Activated CD4-positive, CD25-positive, alpha-beta regulatory T cell (primary cell): Measurements from ENCODE around the gene ATP2B2.

Source experiments
- DNase-seq, 4 experiments: peaks; one replicate each; lab custom pipeline; 2025; lab: John Stamatoyannopoulos, UW

Gene ATP2B2

GRCh38 chr3:10363935-10364334 is 141.5 kb downstream of the ATP2B2 start:
- DNase-seq = no peak

GRCh38 chr3:10361375-10361774 is 144.0 kb downstream of the ATP2B2 start:
- no peak for DNase-seq

GRCh38 chr3:10360478-10360877 is 144.9 kb downstream of the ATP2B2 start:
- no peak for DNase-seq

- DNase-seq = no peak
Observed at GRCh38 chr3:10359761-10360161, 145.6 kb downstream of the ATP2B2 start.

- no peak for DNase-seq
Observed at GRCh38 chr3:10358309-10358980, 146.9 kb downstream of the ATP2B2 start.

- no peak for DNase-seq
Observed at GRCh38 chr3:10357592-10358308, 147.6 kb downstream of the ATP2B2 start.

- DNase-seq = no peak
Observed at GRCh38 chr3:10357095-10357494, 148.3 kb downstream of the ATP2B2 start.

GRCh38 chr3:10356461-10356981 is 148.9 kb downstream of the ATP2B2 start:
- DNase-seq = no peak

- DNase-seq = no peak
Observed at GRCh38 chr3:10354361-10355015, 150.9 kb downstream of the ATP2B2 start.

GRCh38 chr3:10353661-10354360 is 151.6 kb downstream of the ATP2B2 start:
- no peak for DNase-seq

GRCh38 chr3:10353160-10353559 is 152.2 kb downstream of the ATP2B2 start:
- no peak for DNase-seq

GRCh38 chr3:10352146-10352911 is 153.1 kb downstream of the ATP2B2 start:
- no peak for DNase-seq

GRCh38 chr3:10351013-10351735 is 154.2 kb downstream of the ATP2B2 start:
- DNase-seq = no peak

GRCh38 chr3:10350324-10350985 is 154.9 kb downstream of the ATP2B2 start:
- DNase-seq = no peak

- DNase-seq = no peak
Observed at GRCh38 chr3:10349801-10350200, 155.6 kb downstream of the ATP2B2 start.

- no peak for DNase-seq
Observed at GRCh38 chr3:10348404-10348721, 157.0 kb downstream of the ATP2B2 start.

- no peak for DNase-seq
Observed at GRCh38 chr3:10347648-10348403, 157.6 kb downstream of the ATP2B2 start.

- DNase-seq = no peak
Observed at GRCh38 chr3:10345911-10346310, 159.5 kb downstream of the ATP2B2 start.

- DNase-seq = no peak
Observed at GRCh38 chr3:10344944-10345575, 160.3 kb downstream of the ATP2B2 start.
